Right forelimb (tissue), 1 donor: ENCODE results near the gene SNX11.

Experiments used
- DNase-seq: peaks from one replicate; pipeline ENCODE4 v3.0.0-alpha.2; 2018

SNX11 gene

DNA sequence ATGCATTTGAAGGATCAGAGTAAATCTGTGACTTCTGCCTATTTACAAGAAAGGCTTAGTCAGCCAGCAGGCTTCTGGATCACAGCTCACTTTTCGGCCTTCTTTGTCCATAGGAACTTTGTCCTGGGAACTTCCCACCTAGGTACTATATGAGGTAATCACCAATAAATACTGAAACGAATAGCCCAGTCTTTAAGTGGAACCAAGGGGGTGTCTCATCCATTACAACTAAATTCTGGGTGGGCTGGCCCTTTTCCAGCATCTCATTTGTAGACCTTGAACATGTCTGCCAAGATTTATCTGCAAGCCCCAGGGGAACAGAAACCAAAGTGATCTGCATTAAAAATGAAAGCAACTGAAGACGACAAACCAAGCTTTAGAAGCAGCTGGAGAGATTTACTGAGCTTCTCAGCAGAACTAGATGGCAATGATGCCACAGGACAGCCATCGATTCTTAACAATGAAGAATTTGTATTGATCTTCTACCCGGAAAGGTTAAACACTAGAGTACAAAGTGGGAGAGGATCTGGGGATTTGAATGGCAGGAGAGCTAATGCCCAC, 55.5 kb downstream of the SNX11 start:
- no peak for DNase-seq

DNA sequence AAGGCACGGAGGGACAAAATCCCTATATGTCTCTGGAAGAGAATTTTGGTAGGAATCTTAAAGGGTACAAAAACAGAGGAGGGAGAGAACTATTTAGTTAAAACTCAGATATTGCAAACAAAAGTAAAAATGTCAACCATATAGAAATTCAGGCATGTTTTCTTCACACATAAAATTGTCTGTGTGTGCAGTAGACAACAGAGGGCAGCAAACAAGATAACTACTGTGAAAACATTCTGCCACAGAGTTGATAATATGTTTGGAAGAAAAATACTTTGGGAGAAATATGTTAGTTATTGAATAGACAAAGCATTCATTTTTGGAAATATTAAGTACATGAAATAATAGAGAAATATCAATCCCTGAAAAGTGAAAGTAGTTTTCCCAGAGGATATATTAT, 56.2 kb downstream of the SNX11 start:
- DNase-seq = no peak

DNA sequence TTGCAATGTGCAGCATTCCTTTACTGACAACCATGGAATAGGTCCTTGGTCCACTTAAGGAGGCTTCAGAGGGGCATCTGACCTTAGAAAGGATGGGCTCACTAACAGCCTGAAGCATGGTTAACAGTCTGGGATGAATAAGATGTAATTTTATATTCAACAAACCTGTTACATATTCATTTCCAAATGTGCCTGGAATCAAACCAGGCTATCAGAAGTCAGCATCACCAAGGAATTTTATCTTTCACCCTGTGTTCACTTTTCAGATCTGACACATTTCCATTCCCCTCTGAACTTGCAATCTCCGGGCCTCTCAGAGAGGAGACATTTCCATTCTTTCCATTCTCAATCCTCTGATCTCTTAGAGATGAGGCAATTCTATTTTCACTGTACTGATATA, 62.4 kb downstream of the SNX11 start:
- DNase-seq = no peak
